GM18873 (cell line): ENCODE results near the gene EBPL.

Source experiments
- ATAC-seq: cut with Tn5 transposase; IDR thresholded peaks from one replicate; pipeline ENCODE4 v1.9.1; 2021; ENCODE audit warnings: mild to moderate bottlenecking, moderate library complexity, moderate number of reproducible peaks; ENCODE audit not compliant: unreplicated experiment, low FRiP score

Gene EBPL

DNA sequence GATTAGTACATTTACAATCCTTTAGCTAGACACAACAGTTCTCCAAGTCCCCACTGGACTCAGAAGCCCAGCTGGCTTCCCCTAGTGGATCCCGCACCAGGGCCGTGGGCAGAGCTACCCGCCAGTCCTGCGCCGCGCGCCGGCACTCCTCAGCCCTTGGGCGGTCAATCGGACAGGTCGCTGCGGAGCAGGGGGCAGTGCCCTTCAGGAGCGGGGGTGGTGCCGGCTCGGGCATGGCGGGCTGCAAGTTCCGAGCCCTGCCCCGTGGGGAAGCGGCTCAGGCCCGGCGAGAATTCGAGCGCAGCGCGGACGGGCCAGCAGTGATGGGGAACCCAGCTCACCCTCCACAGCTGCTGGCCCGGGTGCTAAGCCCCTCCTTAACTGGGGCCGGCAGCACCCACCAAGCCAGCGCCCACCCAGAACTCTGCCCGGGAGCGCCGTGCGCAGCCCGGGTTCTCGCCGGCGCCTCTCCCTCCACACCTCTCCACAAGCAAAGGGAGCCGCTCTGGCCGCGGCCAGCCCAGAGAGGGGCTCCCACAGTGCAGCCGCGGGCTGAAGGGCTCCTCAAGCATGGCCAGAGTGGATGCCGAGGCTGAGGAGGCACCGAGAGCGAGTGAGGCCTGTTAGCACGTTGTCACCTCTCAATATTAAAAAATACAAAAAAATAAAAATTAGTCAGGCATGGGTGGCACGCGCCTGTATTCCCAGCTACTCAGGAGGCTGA, 12.9 kb downstream of the EBPL start:
- ATAC-seq, result no peak

DNA sequence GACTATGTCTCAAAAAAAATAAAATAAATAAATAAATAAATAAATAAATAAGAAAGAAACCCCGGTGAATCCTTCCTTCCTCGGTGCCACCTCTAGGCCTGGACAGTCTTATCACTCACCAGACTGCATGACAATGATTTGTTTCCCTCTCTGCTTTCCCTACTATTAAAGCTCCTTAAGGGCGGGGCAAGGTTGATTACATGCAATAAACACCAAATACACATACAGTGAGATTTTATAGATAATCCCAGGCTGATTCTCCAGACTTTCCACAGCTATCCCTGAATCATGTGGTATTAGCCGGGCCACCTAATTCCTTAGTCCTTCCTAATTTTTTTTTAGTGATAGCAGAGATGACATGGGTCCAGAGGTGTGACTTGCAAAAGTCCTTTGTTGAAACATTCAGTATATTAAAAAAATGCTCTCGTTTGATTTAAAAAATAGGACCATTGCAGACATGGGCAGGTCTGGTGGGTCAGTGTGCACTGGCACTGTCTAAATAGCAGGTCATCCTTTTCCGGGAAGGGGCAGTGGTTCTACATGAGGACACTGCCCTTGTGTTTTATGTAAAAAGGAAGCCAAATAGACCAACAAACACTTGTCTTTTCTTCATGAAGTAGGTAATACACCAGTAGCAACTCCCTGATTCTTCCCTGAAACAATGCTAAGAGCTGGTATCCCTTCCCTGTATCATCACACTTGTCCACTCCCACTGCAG, 14.5 kb downstream of the EBPL start:
- no peak for ATAC-seq

DNA sequence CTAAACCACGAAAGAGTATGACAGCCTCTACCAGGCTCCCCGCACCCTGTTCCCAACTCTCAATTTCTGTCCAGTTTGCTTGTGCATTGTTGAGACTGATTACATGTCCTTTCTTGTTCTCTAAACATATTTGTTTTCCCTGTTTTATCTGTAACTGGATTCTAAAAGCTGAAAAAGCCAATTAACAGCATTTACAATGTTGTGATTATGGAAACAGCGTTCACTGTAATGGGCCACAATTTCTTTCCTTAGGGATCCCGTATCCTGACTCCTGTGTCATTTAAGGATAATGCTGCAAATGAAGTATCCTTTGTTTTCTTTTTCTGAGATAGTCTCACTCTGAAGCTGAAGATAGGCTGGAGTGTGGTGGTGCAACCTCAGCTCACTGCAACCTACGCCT, 20.5 kb downstream of the EBPL start:
- ATAC-seq, result no peak

DNA sequence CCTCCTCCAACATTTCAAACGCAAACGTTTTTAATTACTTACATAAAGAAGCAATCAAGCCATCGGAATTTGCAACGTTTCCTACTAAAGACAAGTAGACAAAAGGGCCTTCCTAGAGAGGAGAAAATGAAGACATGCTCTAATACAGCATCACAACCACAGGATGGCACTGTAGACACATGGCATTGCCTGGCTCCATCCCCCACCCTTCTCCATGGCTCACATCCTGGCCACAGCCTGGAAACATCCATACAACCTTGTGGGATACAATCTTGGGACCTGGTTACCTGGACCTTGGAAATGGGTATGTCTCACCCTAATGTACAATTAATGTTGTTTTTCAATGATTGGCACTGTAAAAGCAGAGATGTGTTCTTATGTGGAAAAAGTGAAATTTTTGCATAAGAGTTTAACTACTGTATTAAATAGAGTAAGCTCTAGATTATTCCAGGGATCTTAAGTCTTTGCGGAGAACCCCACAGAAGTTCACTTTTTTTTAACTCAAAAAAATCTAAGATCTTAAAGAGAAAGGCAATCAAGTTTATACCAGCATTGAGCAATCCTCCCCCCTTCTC, 21.5 kb downstream of the EBPL start:
- no peak for ATAC-seq

DNA sequence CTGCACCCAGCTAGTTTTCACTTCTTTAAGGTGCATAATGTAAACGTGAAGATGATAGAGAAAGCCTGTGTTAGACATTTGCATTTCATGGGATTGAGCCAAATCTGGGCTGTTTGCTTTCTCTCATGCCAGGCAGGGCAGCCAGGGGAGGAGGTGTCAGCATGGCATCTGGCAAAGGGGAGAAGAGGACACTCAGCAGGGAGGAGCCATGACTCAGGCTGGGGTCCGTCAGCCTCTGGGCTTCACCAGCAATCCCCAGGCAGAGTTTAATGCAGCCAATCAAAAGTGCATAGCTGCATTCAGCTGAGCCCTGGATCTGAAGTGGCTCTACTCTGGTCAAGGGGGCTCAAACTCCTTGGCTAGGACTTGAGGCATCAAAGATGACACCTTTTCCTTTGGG, 23.5 kb downstream of the EBPL start:
- ATAC-seq, result no peak

DNA sequence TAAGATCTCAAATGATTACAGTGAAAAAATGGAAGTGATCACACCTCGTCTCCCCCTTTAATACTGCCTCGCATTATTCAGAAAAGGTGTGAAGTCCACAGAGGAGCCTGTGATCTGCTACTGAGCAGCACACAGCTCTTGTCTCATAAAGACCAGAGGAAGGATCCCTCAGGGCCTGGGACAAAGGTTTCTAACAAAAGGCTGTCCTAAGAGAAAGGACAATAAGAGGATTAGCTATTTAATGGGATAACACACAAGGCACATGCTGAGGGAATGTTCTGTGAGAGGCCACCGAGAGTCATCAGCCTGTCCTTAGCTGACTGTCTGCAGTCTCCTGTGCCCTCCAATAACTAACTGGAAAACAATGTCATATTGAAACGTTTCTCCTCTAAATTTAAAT, 26.7 kb downstream of the EBPL start:
- no peak for ATAC-seq

DNA sequence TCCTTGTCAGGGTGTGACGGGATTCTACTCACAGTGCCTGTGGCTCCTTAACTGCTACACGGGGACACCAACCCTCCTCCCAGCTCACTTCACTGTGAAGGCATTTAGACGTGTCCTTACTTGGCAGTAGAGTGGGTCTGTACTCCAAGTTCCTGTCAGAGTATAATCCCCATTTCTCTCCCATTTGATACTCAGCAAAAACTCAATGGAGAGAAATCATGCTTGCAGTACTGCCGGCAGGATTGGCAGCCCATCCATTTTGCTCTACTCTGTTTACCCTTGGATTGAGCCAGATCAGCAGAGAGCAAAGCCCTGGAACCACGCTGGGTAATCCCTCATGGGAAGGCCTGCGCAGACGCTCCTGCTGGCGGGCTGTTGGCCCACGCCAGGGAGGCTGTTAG, 34.0 kb downstream of the EBPL start:
- no peak for ATAC-seq

DNA sequence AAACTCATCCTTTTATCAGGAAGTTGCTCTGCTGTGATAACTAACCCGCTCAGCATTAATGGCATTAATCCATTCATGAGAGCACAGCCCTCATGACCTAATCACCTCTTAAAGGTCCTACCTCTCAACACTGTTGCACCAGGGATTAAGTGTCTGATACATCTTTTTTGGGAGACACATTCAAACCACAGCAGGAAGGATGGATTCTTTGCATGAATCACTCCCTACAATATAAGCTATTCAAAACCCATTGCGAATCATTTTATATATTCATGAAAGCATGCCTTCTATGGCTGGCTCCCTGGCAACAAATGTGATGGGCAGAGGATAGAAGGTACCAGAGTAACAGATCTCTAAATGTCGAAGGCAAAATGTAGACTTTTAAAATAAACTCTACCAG, 35.4 kb downstream of the EBPL start:
- ATAC-seq, result no peak

DNA sequence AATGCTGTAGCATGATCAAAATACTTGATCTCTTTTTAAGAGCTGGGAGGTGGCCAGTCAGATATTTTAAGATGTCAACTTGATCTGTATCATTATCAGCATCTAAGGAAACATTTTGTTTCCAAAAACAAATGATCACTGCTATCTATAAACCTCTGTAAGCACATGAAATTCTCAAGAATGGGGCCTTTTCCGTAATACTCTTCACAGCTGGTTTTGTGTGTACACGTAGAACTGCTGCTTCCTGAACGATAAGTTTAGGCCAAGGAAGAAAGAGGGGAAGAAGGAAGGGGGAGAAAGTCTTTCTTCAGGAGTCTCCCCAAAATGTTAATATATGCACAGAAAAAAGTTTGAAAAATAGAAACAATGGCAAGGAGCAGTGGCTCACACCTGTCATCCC, 37.3 kb downstream of the EBPL start:
- no peak for ATAC-seq

DNA sequence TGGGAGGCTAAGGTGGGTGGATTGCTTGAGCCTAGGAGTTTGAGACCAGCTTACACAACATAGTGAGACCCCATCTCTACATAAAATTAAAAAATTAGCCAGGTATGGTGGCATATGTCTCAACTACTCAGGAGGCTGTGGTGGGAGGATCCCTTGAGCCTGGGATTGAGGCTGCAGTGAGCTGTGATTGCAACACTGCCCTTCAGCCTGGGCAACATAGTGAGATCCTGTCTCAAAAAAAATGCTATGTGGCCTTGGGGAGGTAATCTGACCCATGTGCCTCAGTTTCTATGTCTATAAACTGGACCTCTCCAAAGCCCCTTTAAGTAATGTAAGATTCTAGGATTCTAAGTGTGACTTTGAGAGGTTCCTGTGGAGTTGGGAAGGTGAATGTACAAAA, 37.8 kb downstream of the EBPL start:
- ATAC-seq, result no peak

DNA sequence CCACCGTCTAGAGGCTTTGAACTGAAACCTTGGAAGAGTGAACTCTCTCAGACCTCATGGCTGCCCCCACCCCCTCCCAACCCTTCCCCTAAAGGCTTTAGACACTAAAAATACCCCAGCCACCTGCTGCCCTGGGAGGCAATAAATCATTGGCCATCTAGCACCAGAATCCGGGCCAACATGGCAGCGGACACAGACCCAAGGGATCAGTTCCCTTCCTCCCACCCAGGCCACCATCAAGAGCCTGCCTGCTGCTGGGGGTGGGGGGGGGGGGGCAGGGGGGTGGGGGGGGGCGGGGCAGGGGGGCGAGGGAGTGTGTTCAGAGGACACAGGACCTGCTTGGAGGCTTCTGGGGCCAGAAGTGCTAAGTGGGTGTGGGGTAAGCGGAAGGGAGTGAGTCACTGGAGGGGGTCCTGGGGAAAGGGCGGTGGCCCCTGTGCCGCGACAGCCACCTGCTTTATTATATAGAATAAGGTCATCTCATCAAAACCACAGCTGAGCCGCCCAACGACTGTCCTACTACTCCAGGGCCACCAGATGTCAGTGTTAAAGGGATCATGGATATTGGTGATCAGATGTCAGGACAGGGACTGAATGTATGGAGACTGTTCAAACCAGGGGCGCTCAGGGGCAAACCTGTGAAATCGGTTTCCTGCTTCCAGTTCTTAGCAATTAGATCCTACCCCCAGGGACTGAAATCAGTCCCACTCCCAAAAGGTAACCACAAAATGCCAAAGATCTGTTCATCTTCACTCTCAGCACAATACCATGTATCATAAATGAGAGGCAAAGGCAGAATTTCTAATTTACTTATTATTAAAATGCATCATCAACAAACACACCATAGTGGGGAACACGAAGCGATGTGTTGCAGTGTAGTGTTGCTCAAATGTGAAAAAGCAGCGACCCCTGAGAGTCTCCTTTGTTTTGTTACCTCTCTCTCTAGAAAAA, 38.7 kb downstream of the EBPL start:
- ATAC-seq, result no peak

DNA sequence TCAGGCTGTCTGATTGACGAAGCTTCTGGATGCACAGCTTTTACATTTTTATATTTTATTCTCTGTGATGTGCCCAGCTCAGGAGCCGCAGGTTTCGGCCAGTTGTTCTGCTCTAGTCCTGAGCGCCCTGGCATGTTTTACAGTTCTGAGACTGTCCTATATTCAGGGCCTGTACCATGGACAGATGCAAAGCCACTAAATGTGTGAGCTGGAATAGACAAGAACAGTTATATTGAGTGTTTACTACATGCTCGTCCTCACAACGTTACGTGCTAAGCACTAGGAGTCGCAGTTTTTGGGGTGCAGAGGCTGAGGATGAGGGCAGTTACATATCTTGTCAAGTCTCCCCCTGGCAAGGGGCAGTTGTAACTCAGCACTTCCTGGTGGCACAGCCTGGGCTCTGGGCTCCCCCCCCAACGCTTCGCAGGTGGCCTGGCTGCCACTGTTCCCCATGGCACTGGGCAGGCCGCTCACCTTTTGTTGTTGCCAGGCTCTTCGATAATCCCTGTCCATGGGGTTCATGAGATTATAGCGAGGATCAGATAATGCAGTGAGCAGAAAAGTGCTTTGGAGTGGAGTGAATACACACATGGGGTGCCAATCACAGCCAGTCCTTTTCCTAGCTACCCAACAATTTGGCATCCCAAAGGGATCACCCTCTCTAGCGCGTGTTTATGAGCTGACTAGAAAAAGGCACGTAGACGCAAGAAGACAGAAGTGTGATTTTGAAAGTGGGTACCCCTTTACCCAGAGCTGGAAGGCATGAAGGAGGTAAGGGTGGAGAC, 39.5 kb downstream of the EBPL start:
- ATAC-seq, result no peak

DNA sequence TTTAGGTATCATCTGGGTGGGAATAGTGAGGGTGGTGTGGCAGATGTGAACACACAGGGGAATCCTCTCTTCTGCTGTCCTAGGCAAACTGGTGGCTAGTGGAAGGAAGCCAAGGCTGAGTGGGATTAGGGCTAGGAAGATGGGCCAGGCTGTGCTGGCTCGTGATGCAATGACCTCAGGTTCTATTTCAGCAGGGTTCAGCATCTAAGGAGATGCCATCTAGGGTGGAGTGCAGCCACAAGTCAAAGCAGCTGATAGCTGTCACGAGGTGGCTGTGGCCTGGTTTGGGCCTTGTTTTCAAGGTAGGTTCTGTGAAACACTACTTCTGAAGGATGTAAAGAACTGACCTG, 41.3 kb downstream of the EBPL start:
- ATAC-seq, result no peak

DNA sequence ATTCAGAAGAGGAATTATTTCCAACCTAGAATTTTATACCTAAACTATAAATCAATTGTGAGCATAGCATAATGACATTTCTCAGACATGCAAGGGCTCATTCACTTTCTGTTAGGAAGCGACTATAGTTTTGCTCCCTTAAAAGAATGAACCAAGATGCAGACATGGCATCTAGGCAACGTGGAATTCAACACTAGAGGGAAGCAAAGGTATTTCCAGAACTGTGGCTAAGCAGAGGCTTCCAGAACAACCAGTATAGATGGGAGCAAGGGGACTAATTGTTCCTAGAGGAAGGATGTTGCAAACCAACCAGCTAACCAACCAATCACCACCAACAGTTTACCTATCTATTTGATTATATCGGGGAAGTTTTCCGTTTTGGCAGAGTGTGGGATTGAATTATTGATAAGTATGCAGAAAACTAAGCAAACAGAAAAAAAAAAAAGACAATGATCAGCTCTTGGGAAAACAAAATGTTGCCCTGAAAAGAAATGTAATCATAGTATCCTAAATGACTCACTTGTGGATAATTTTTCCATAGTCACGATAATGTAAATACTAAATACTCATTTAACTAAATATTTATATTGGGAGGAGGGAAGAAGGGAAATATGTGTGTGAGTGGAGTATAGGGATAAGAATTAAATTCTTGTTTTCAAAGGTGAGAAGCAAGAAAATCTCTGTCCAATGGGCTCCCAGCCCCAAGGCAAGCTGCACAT, 41.9 kb downstream of the EBPL start:
- no peak for ATAC-seq

DNA sequence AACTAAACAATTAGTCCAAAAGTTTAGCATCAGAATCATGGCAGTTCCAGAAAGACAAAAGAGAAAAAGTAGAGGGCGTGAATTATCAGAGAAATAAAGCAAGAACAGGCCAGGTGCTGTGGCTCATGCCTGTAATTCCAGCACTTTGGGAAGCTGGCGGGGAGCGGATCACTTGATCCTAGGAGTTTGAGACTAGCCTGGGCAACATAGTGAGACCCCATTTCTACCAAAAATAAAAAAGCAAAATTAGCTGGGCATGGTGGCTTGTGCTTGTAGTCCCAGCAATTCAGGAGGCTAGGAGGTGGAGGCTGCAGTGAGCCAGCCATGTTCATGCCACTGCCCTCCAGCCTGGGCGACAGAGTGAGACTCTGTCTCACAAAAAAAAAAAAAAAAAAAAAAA, 44.6 kb downstream of the EBPL start:
- ATAC-seq, result no peak

DNA sequence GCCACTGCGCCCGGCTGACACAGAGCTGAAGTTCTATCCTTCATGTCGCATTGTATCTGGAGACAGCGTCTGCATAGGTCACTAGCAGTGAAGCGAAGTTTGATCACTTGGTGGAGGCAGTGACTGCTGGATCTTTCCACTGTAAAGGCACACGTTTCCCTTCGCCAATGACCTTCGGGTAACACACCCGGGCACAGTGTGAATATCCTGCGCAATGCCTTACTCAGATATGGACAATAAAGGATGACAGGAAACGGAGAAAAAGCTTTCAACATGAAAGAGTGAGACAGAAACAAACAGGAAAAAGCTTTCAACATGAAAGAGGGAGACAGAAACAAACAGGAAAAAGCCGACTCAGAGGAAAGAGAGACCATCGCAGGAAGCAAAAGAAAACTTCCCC, 45.8 kb downstream of the EBPL start:
- no peak for ATAC-seq

DNA sequence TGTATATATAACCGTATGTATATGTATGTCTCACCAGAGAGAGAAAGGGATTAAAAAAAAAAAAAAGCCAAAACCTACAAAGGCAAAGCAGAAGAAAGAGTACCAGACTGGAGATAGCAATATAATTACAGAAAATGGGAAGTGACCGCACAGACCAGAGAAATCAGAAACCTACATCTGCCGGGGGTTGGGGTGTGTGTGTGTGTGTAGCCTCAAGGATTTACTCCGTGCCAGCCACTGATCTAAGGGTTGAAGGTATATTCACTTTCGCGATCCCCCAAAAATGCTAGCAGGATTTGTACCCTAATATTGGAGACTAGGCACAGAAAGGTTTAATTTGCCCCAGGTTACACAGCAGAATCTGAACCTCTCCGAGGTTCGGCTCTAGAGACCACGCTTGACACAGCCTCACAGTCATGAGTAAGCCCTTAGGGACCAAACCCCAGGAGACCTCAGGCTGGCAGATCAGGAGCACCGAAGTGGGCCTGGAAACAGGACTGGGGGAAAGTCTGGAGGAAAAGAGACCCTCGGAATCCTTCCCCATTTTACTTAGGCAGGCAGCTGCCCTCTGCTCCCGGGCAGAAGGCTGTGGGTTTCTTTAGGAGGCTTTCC, 48.1 kb downstream of the EBPL start:
- no peak for ATAC-seq

DNA sequence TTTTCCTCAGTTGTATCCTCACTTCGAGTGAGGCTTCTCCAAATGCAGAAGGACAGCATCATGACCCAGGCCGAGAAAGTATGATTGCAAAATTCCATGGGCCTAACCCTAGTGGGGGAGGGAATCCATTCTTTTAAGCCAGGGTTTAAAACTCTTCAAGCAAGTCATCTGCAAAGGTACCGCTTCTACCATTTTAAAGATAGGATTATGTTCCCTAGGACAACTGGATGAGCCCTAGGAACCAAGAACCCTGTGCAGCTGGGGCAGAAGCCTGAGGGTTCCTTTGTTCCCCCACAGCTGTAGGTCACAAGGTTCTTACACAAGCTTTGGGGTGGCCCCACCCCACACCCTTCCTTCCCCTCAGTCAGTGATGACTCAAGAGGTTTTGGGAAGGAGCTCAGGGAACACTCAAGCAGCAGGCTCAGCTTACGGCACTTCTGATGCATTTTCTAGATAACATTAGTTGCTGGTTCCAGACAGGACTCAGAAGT, 49.4 kb downstream of the EBPL start:
- no peak for ATAC-seq

DNA sequence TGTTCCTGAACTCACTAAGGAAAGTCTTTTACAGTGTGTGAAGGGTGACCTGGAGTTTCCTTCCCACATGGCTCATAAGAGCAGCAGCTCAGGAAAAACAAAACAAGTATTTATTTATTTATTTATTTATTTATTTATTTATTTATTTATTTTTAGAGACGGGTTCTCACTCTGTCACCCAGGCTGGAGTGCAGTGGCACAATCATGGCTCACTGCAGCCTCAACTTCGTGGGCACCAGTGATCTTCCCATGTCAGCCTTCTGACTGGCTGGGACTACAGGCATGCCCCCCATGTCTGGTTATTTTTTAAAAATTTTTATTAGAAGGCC, 52.6 kb downstream of the EBPL start:
- ATAC-seq, result no peak
